WTC11 (cell line): ENCODE results near the gene PALMD. TPM values are rescaled to one million over a fixed set of nuclear protein-coding genes. Genes with fewer than 3 reads are reported as not detected.

Experiments
- ATAC-seq: fragments of 200-7000 bp; cut with Tn5 transposase; 2 replicates; pipeline ENCODE4 v1.10.0; 2021; ENCODE audit warnings: mild to moderate bottlenecking, moderate library complexity
- CTCF ChIA-PET: fragments of 300-600 bp; sonication (Branson Sonifier 250); formaldehyde crosslinking; loops from one replicate; lab custom pipeline; 2021; ENCODE audit warnings: antibody characterized with exemption; lab: Charles Lee
- POLR2A ChIA-PET: fragments of 350-600 bp; sonication (Branson Sonifier 250); formaldehyde crosslinking; loops from one replicate; lab custom pipeline; 2021; ENCODE audit warnings: antibody characterized with exemption; lab: Charles Lee
- DNase-seq: peaks from one replicate; pipeline ENCODE4 v3.0.0; 2021; ENCODE audit warnings: low spot score
- H3K27ac Mint-ChIP-seq: 2 replicates; pipeline ENCODE4 v1.8.0; 2021; ENCODE audit warnings: mixed read lengths
- H3K27me3 Mint-ChIP-seq: 2 replicates; pipeline ENCODE4 v1.8.0; 2021; ENCODE audit warnings: low read depth, mild to moderate bottlenecking, moderate library complexity, mixed read lengths
- H3K36me3 Mint-ChIP-seq: 2 replicates; pipeline ENCODE4 v1.8.0; 2021; ENCODE audit warnings: mixed read lengths
- H3K4me1 Mint-ChIP-seq: 2 replicates; pipeline ENCODE4 v1.8.0; 2022; ENCODE audit warnings: mixed read lengths
- H3K4me3 Mint-ChIP-seq: 2 replicates; pipeline ENCODE4 v1.8.0; 2021; ENCODE audit warnings: mild to moderate bottlenecking, moderate library complexity, mixed read lengths
- H3K9me3 Mint-ChIP-seq: 2 replicates; pipeline ENCODE4 v1.8.0; 2021; ENCODE audit warnings: mixed read lengths
- CREB1 ChIP-seq: sonication (generic); formaldehyde crosslinking; IDR thresholded peaks from 2 replicates; pipeline ENCODE4 v1.8.0; 2023; ENCODE audit warnings: mild to moderate bottlenecking, missing genetic modification reagents
- GTF2I ChIP-seq: fragments of 250-450 bp; sonication (Bioruptor Pico); conservative IDR thresholded peaks from 2 replicates; pipeline ENCODE4 v1.4.0; 2021; ENCODE audit warnings: mild to moderate bottlenecking
- HMGA2 ChIP-seq: fragments of 250-450 bp; sonication (Bioruptor Pico); IDR thresholded peaks from 2 replicates; pipeline ENCODE4 v1.4.0; 2021; ENCODE audit warnings: mild to moderate bottlenecking, moderate library complexity
- NFATC4 ChIP-seq: fragments of 250-450 bp; sonication (Bioruptor Pico); IDR thresholded peaks from 2 replicates; pipeline ENCODE4 v1.9.0; 2021; ENCODE audit warnings: mild to moderate bottlenecking
- NFE2L1 ChIP-seq: sonication (generic); formaldehyde crosslinking; IDR thresholded peaks from 2 replicates; pipeline ENCODE4 v1.8.1; 2023; ENCODE audit warnings: missing genetic modification reagents
- NFYB ChIP-seq: sonication (generic); formaldehyde crosslinking; conservative IDR thresholded peaks from 2 replicates; pipeline ENCODE4 v1.8.0; 2022; ENCODE audit warnings: low read depth, missing genetic modification reagents
- OVOL2 ChIP-seq: fragments of 250-450 bp; sonication (Bioruptor Pico); IDR thresholded peaks from 2 replicates; pipeline ENCODE4 v1.9.0; 2021; ENCODE audit warnings: mild to moderate bottlenecking, borderline replicate concordance
- TEAD4 ChIP-seq: sonication (generic); formaldehyde crosslinking; IDR thresholded peaks from 2 replicates; pipeline ENCODE4 v1.8.0; 2022; ENCODE audit warnings: mild to moderate bottlenecking, missing genetic modification reagents
- ZNF138 ChIP-seq: sonication (generic); formaldehyde crosslinking; conservative IDR thresholded peaks from 2 replicates; pipeline ENCODE4 v1.8.1; 2022; ENCODE audit warnings: mild to moderate bottlenecking, moderate library complexity, missing genetic modification reagents
- ZNF232 ChIP-seq: sonication (generic); formaldehyde crosslinking; IDR thresholded peaks from 2 replicates; pipeline ENCODE4 v1.8.0; 2022; ENCODE audit warnings: mild to moderate bottlenecking, missing genetic modification reagents
- total RNA-seq: library from RNA; stranded (reverse); gene quantifications from 3 replicates; pipeline ENCODE4 v1.2.3, GENCODE V29; 2021
- TF ChIP-seq, protein P1 (sequence below): fragments of 250-450 bp; sonication (Bioruptor Pico); IDR thresholded peaks from 2 replicates; pipeline ENCODE4 v1.9.0; 2021; ENCODE audit warnings: mild to moderate bottlenecking, borderline replicate concordance
- TF ChIP-seq, protein P2 (sequence below): sonication (generic); formaldehyde crosslinking; IDR thresholded peaks from 2 replicates; pipeline ENCODE4 v1.8.1; 2022; ENCODE audit warnings: mild to moderate bottlenecking, moderate library complexity, missing genetic modification reagents
- TF ChIP-seq, protein P3 (sequence below): sonication (generic); formaldehyde crosslinking; IDR thresholded peaks from 2 replicates; pipeline ENCODE4 v1.8.0; 2022; ENCODE audit warnings: mild to moderate bottlenecking, missing genetic modification reagents
- TF ChIP-seq, protein P4 (sequence below): fragments of 250-450 bp; sonication (Bioruptor Pico); IDR thresholded peaks from 2 replicates; pipeline ENCODE4 v2.1.2; 2022; ENCODE audit warnings: mild to moderate bottlenecking, moderate library complexity
- TF ChIP-seq, protein P5 (sequence below): fragments of 250-450 bp; sonication (Bioruptor Pico); conservative IDR thresholded peaks from 2 replicates; pipeline ENCODE4 v1.9.0; 2021; ENCODE audit warnings: mild to moderate bottlenecking
- TF ChIP-seq, protein P6 (sequence below): fragments of 250-450 bp; sonication (Bioruptor Pico); IDR thresholded peaks from 2 replicates; pipeline ENCODE4 v1.8.0; 2021; ENCODE audit warnings: mild to moderate bottlenecking
- TF ChIP-seq, protein P7 (sequence below): sonication (generic); formaldehyde crosslinking; IDR thresholded peaks from 2 replicates; pipeline ENCODE4 v1.8.0; 2023; ENCODE audit warnings: missing genetic modification reagents
- TF ChIP-seq, protein P8 (sequence below): sonication (generic); formaldehyde crosslinking; IDR thresholded peaks from 2 replicates; pipeline ENCODE4 v1.8.1; 2023; ENCODE audit warnings: mild to moderate bottlenecking, missing genetic modification reagents, moderate library complexity

The PALMD gene
- total RNA-seq, 1 experiment from 2014 or later: 0.07 TPM

DNA sequence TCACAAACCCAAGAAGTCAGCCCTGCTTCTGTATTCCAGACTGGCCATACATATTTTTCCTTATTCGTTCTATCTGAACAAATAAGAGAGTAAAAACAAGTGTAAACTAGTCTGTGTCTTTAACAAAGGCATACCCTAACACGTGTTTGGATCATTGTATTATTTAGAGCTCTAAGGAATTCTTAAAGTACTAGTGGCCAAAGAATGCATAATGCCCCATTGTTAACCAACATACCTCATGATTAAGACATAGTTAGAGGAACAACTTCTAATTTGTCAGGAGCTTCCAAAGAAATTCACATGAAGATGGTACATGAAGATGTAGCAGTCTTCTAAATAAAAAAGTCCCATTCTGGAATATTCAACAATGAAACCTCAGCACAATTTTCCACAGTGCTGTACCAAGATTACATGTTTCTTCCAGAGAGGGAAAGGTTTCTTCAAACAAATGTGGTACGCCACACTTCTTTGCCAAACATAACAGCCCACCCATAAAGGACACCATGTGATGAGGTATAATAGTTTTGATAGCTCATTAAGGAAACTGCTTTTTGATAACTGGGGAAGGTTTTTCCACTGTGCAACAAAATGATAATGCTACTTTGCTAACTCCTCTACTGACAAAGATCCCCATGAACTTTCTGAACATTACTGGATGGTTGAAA, 5.0 kb downstream of the PALMD start:
- POLR2A ChIA-PET: no interaction called here
- no peak for DNase-seq

DNA sequence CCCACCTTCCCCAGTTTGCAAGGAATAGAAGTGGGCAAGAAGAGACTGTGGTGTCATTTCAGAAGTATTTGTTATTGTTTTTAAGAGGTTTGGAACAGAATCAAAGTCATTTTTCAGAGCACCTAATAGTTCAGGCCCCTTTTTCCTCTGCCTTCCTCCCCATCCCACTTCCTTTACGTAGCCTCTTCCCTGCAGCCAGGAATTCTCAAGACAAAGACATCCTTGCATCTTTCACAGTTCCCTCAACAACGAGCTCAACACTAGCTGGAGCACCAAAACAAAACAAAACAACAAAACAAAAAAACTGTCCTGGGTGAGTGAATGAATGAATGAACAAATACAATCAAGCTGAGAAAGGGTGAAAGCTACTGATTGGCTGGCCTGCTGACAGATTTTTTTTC, 7.0 kb downstream of the PALMD start:
- CTCF ChIA-PET: interaction anchor here (1.2 kb wide), 1 partner anchor 472 kb away, joined by 3 read pairs; no protein-coding TSS in a partner anchor
- Mint-ChIP-seq H3K36me3 (no peaks in the 10 kb centered on the region), H3K4me1 (peaks cover 34% of the 10 kb centered on the region), H3K9me3 (no peaks in the 10 kb centered on the region), H3K4me3 (no peak overlapping the region), H3K27me3 (no peaks in the 10 kb centered on the region), H3K27ac (peak overlapping the region; percentile 55; the same call in 1 of the 2 replicates)
- DNase-seq: no peak
- peak; percentile 69 for ATAC-seq
- POLR2A ChIA-PET: no interaction called here
- TF ChIP-seq, protein P1, sequence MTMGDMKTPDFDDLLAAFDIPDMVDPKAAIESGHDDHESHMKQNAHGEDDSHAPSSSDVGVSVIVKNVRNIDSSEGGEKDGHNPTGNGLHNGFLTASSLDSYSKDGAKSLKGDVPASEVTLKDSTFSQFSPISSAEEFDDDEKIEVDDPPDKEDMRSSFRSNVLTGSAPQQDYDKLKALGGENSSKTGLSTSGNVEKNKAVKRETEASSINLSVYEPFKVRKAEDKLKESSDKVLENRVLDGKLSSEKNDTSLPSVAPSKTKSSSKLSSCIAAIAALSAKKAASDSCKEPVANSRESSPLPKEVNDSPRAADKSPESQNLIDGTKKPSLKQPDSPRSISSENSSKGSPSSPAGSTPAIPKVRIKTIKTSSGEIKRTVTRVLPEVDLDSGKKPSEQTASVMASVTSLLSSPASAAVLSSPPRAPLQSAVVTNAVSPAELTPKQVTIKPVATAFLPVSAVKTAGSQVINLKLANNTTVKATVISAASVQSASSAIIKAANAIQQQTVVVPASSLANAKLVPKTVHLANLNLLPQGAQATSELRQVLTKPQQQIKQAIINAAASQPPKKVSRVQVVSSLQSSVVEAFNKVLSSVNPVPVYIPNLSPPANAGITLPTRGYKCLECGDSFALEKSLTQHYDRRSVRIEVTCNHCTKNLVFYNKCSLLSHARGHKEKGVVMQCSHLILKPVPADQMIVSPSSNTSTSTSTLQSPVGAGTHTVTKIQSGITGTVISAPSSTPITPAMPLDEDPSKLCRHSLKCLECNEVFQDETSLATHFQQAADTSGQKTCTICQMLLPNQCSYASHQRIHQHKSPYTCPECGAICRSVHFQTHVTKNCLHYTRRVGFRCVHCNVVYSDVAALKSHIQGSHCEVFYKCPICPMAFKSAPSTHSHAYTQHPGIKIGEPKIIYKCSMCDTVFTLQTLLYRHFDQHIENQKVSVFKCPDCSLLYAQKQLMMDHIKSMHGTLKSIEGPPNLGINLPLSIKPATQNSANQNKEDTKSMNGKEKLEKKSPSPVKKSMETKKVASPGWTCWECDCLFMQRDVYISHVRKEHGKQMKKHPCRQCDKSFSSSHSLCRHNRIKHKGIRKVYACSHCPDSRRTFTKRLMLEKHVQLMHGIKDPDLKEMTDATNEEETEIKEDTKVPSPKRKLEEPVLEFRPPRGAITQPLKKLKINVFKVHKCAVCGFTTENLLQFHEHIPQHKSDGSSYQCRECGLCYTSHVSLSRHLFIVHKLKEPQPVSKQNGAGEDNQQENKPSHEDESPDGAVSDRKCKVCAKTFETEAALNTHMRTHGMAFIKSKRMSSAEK: no peak
- no peak for TF ChIP-seq ZNF232 (CRISPR knock-in tag)
- TF ChIP-seq NFATC4: no peak
- TF ChIP-seq, protein P2, sequence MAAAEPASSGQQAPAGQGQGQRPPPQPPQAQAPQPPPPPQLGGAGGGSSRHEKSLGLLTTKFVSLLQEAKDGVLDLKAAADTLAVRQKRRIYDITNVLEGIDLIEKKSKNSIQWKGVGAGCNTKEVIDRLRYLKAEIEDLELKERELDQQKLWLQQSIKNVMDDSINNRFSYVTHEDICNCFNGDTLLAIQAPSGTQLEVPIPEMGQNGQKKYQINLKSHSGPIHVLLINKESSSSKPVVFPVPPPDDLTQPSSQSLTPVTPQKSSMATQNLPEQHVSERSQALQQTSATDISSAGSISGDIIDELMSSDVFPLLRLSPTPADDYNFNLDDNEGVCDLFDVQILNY (CRISPR knock-in tag): no peak
- TF ChIP-seq NFE2L1 (CRISPR knock-in tag): no peak

More for the DNA sequence above, 5.0 kb downstream of the PALMD start:
- Mint-ChIP-seq H3K4me3 (no peak overlapping the region), H3K36me3 (no peaks in the 10 kb centered on the region), H3K4me1 (peaks cover 53% of the 10 kb centered on the region), H3K9me3 (no peaks in the 10 kb centered on the region), H3K27ac (no peak overlapping the region), H3K27me3 (no peaks in the 10 kb centered on the region)
- CTCF ChIA-PET: no interaction called here
- ATAC-seq: no peak
- TF ChIP-seq TEAD4 (CRISPR knock-in tag) (no peak), NFATC4 (no peak), ZNF138 (CRISPR knock-in tag) (no peak), GTF2I (CRISPR knock-in tag) (no peak), NFYB (no peak), HMGA2 (CRISPR knock-in tag) (no peak), CREB1 (CRISPR knock-in tag) (no peak), ZNF232 (CRISPR knock-in tag) (no peak), OVOL2 (no peak)
- TF ChIP-seq, protein P3, sequence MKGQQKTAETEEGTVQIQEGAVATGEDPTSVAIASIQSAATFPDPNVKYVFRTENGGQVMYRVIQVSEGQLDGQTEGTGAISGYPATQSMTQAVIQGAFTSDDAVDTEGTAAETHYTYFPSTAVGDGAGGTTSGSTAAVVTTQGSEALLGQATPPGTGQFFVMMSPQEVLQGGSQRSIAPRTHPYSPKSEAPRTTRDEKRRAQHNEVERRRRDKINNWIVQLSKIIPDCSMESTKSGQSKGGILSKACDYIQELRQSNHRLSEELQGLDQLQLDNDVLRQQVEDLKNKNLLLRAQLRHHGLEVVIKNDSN (CRISPR knock-in tag): no peak
- TF ChIP-seq, protein P4, sequence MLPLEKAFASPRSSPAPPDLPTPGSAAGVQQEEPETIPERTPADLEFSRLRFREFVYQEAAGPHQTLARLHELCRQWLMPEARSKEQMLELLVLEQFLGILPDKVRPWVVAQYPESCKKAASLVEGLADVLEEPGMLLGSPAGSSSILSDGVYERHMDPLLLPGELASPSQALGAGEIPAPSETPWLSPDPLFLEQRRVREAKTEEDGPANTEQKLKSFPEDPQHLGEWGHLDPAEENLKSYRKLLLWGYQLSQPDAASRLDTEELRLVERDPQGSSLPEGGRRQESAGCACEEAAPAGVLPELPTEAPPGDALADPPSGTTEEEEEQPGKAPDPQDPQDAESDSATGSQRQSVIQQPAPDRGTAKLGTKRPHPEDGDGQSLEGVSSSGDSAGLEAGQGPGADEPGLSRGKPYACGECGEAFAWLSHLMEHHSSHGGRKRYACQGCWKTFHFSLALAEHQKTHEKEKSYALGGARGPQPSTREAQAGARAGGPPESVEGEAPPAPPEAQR (CRISPR knock-in tag): no peak
- TF ChIP-seq, protein P5, sequence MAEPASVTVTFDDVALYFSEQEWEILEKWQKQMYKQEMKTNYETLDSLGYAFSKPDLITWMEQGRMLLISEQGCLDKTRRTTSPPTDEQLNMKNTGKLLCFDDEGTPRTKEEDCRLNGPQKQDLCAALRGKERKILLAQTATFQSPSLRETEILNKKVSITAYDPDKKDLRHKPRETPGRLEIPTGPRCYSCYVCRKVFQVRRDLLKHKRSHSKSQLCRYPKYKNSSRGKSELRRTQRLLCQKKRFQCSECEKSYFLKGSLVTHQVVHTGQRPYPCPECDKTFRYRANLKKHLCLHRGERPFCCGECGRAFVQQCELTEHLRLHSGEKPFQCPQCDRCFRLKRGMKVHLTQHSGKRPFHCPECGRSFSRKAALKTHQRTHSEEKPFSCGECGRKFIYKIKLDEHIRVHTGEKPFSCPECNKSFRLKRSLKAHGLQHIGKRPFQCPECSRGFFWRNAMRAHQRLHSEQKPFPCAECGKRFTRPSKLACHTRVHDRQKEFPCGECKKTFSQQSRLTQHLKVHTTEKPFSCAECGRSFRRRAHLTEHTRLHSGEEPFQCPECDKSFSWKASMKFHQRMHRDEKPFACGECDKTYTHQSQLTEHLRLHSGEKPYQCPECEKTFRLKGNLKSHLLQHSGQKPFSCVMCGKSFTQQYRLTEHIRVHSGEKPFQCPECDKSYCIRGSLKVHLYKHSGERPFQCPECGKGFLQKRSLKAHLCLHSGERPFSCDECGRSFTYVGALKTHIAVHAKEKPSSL (CRISPR knock-in tag): no peak
- TF ChIP-seq, protein P6, sequence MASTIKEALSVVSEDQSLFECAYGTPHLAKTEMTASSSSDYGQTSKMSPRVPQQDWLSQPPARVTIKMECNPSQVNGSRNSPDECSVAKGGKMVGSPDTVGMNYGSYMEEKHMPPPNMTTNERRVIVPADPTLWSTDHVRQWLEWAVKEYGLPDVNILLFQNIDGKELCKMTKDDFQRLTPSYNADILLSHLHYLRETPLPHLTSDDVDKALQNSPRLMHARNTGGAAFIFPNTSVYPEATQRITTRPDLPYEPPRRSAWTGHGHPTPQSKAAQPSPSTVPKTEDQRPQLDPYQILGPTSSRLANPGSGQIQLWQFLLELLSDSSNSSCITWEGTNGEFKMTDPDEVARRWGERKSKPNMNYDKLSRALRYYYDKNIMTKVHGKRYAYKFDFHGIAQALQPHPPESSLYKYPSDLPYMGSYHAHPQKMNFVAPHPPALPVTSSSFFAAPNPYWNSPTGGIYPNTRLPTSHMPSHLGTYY: no peak
- TF ChIP-seq, protein P7, sequence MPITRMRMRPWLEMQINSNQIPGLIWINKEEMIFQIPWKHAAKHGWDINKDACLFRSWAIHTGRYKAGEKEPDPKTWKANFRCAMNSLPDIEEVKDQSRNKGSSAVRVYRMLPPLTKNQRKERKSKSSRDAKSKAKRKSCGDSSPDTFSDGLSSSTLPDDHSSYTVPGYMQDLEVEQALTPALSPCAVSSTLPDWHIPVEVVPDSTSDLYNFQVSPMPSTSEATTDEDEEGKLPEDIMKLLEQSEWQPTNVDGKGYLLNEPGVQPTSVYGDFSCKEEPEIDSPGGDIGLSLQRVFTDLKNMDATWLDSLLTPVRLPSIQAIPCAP: no peak
- TF ChIP-seq, protein P8, sequence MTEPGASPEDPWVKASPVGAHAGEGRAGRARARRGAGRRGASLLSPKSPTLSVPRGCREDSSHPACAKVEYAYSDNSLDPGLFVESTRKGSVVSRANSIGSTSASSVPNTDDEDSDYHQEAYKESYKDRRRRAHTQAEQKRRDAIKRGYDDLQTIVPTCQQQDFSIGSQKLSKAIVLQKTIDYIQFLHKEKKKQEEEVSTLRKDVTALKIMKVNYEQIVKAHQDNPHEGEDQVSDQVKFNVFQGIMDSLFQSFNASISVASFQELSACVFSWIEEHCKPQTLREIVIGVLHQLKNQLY (CRISPR knock-in tag): no peak
